ENCODE results near the gene ACE.
A peak's percentile ranks its signal among the peaks of the same experiment; 100 is the strongest.

The ACE gene

GRCh38 chr17:63476854-63477479 lies at the start of gene ACE:
TSS of gene ACE (plus strand) at chr17:63477061. CDS start at chr17:63477095, 34 bp downstream.
- peak; percentile 15 to 27 for DNase-seq (ENCODE audit: low read depth in 1 of 2, low spot score in 1 of 2)

DNA sequence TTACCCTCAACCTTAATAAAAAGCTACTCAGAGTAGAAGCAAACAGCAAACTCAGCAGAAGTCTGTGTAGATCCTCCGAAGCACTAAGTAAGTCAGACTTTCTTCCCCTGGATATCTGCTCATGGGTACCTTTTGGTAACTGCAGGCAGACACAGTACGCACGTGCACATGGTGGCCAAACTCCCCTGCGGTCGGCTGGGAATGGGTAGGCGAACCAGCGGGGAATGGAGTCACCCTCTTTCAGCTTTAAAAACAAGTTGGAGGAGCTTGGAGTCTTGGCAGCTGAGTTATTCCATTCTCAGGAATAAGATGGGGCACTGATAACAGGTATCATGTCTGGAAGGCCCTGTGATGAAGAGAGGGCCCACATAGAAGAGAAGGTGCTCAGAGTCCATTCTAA lies 47.1 kb upstream of the ACE start:
- DNase-seq (ENCODE audit: low read depth in 1 of 2, low spot score in 1 of 2) = no peak

DNA sequence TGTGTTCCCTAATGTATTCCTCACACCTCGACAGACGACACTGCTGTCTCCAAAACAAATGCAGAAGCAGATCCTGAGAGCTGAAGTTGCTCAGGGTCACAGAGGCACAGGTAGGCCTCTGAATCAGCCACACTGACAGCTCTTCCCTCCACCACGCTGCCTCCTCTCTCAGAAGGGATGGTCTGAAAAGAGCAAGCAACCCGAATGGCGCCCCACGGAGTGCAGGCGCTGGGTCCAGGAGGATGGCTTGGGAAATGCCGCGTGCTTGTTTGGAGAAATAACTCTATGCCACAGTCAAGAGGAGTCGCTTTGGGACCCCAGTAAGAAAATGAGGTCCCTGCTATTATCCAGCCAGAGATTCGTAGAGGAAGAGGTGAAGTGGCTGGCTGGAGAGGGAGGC lies 46.6 kb upstream of the ACE start:
- DNase-seq (ENCODE audit: low read depth in 1 of 2, low spot score in 1 of 2) = no peak

GRCh38 chr17:63431618-63431938 lies 45.3 kb upstream of the ACE start:
- no peak for DNase-seq (ENCODE audit: low read depth in 1 of 2, low spot score in 1 of 2)

DNA sequence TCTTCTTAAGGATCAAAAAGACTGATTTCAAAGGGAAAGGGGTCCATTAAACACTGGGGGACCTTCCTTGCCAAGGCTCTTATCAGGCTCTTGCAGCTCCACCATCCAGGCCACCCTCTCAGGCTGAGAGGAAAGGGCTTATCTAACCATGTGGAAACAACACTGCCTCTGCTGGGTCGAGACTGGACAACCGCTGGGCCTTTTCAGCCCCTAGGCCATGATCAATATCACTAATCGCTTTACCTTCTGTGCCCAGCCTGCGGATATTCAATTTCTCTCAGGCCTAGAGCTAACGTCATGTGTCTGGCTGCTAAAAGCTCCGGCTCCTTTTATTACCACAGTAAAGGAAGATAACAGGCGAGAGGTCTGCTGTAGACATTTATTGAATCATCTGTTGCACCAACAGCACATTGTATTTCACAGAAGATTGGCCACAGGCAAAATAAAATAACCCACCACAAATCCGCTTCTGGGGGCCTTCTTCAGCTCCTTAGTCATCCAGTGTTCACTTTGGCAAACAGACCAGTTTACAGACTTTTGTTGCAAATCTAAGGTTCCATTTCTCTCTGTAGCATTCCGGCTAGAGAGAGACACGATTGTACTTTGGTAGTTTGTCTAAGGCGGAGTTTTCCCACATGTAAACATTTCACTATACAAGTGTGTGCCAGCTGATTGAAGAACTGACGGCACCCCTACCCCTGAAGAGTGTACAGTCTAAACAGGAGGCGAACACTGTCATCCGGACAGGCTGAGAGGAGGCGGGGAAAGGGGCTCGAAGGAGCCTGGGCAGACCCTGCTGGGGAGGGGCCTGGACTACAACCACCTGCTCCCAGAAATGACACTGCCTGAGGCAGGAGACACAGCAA lies 44.7 kb upstream of the ACE start:
- no peak for DNase-seq (ENCODE audit: low read depth in 1 of 2, low spot score in 1 of 2)

DNA sequence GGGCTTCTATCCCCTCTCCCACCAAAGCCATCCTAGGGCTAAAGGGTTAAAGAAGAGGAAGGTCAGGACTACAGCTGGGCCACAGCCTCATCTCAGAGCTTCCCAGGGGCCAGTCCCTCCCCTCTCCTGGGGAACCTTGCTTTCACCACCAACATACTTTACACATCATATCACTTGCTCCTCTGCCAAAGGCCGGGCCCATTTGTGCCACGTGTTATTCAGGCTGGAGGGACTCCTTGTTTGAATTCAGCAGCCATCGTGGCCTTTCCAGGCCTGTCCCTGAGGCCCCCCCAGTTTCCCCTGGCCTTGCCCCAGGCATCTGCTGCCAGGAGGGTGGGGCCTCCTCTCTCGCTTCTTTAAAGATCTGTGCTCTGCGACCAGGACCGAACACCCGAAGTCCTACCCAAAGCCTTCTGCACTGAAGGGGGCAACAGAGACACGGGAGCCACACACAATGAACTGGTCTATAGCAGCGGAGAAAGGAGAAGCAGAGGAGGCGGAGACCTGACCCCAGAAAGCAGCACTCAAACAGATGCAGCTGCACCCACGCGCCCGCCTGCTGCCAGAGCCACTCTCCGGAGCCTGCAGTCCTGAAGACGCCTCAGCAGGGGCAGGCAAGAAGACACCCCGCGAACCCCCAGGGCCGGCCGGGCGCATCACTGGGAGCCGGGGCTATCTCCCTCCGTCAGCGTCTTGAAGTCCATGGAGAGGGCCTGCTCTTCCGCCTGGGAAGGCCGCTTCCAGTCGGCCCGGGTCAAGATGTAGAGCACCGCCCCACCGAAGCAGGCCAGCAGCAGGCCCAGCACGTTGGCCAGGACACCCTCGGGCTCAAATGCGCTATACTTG lies 42.9 kb upstream of the ACE start:
- DNase-seq (ENCODE audit: low read depth in 1 of 2, low spot score in 1 of 2) = no peak

- DNase-seq (ENCODE audit: low read depth in 1 of 2, low spot score in 1 of 2) = no peak
Measured at GRCh38 chr17:63434951-63435571, 41.8 kb upstream of the ACE start.

DNA sequence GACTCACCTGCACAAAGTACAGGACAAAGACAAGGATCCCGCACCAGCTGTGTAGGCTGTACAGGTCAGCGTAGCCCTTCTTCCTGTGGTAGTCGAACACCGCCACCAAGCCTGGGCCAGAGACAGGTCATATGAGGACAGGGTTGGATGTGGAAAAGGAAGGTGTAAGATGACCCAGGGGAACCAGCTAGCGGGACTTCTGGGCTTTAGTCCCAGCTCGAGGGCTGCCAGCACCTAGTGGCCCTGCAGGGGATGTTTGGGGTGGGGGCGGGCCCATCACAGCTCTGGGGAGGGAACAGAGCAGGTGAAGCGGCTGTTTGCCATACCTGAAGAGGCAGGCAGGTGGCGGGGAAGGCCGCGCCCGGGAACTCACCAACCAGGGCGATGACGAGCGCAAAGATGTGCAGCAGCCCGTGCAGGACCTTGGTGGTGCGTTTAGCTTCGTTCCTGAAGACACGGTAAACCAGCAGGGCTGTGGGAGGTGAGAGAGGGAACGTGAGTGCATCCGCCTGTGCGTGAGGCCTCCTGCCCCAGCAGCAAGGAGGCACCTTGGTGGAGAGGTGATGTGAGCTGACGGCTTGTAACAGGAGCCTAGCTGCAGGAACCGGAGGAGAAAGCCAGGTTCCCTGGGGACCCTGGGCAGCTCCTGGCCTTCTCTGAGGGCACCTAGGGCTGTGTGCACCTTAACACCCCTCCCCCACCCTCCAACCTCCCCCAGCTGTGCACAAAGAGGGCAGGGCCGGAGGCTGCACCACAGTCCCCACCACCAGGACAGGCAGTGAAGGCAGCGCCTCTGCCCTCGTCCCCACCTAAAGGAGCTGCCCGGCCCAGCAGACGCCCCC lies 41.0 kb upstream of the ACE start:
- no peak for DNase-seq (ENCODE audit: low read depth in 1 of 2, low spot score in 1 of 2)

DNA sequence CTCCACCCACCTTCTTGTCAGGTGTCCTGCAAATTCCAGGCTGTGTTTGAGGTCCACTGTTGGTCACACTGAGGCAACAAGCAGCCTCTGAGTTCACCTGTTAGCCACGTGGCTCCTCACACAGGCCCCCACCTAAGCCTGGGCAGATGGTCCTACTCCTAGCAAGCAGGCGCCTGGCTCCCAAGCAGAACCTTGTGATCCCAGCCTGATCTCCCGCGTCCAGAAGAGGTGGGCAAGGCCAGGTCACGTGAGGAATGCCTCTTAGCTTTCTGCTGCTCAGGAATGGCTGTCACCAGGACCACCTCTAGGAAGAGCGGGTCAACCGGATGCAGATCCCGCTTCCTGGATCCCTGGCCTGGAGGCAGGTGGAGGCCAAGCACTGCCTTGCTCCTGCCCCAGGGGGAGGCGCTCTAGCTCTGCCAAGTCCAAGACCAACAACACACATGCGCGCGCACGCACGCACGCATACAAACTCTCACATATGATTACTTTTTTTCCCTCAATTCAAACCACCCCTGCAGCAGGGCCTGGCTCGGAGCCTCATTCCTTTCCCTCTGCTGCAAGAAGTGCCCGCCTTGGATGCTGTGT lies 40.2 kb upstream of the ACE start:
- DNase-seq (ENCODE audit: low read depth in 1 of 2, low spot score in 1 of 2) = no peak

DNA sequence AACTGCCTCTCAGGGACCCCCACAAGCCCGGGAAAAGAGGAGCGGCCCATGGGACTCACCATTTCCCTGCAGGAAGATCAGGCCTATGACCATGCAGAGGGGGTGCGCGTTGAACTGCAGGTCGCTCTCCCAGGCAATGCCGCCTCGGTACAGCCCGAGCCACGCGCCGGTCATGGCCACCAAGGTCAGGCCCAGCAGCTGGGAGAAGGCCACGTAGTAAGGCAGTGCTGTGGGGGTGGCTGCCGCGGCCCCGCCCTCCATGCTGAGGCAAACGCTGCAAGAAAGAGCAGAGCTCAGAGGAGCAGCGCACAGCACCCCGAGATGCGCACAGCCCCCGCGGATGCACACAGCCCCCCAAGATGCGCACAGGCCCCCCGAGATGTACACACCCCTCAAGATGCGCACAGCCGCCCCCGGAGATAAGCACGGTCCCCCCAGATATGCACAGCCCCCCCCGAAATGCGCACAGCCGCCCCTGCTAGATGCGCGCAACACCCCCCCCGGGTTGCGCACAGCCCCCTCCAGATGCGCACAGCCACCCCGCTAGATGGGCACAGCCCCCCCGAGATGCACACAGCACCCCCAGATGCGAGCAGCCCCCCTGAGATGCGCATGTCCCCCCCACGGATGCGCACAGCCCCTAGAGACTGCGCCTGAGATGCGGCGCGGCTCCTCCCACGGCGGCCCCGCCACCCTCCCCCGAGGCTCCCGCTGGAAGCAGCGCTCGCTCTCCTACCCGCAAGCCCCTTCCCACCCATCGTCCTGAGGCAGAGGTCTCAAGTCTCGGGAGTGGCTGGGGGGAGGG lies 39.4 kb upstream of the ACE start:
- no peak for DNase-seq (ENCODE audit: low read depth in 1 of 2, low spot score in 1 of 2)

GRCh38 chr17:63438092-63439051 lies 38.5 kb upstream of the ACE start:
- no peak for DNase-seq (ENCODE audit: low read depth in 1 of 2, low spot score in 1 of 2)

DNA sequence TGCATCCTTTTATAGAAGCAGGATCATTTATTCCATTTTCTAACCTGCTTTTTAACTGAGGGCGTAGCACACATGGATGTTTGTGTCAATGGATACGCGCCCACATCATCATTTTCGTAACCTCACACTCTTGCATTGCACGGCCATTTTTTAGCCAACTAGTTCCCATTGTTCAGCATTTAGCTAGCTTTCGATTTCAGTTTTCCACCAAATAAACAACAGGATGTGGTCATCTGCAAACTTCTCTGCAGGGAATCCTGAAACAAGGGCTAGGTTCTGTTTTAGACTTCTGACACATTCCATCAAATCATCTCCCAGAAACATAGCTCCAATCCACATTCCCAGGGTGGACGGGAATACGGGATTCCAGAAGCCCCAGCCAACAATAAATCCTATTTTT lies 37.2 kb upstream of the ACE start:
- no peak for DNase-seq (ENCODE audit: low read depth in 1 of 2, low spot score in 1 of 2)

DNA sequence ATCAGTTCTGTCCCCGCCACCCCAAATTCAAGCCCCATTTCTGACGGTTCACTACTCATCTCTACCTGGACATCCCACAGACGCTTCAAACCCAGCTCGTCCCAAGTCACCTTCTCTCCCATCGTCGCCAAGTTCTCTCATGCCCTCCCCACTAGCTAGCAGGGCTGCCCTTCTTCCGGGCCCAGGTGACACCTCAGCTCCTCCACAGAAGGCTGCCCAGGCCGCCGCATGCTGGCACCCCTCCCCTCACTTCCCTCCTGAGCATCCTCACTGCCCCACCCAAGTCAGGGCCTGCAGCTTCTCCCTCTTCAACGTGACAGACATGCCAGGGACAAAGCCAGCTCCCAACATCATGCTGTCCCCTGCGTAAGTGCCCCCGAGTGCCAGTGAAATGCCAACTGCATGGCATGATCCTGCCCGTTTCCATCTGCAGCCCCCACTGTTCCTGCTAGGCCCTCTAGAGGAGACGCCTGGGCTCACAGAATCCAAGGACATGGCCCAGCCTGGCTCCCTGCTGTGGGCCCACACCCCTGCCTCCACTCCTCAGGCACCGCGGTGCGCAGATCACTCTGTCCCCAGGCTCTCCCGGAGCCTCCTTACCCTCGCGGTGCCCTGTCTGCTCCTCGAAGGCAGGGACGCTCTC lies 36.6 kb upstream of the ACE start:
- peak in 1 of 2 donors; percentile 27 for DNase-seq (ENCODE audit: low read depth in 1 of 2, low spot score in 1 of 2)

DNA sequence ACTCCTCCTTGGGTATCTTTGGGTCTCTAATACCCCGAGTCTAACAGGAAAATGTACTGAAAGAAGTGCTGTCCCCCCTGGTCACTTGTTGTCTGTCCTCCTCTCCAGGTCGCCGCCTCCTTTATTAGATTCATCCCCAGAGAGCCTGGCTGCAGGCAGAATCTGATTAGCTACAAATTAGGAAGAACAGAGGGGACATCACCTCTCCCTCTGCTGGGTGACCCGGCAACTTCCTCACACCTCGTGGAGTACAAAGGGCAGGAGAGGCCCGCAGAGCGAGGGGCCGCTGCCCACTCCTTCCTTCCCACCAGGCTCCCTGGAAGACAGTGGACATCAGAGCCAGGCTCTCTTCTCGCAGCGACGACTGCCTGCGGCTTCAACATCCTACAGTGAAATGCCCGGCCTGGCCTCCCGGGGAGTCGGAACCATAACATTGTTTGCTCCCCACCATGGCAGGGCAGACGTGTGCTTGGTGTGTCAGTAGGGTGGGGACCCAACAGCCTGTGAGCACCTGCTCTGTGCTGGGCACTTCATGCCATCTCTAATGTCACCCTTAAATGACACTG lies 36.0 kb upstream of the ACE start:
- no peak for DNase-seq (ENCODE audit: low read depth in 1 of 2, low spot score in 1 of 2)

GRCh38 chr17:63441654-63442053 lies 35.2 kb upstream of the ACE start:
- no peak for DNase-seq (ENCODE audit: low read depth in 1 of 2, low spot score in 1 of 2)

- no peak for DNase-seq (ENCODE audit: low read depth in 1 of 2, low spot score in 1 of 2)
Measured at GRCh38 chr17:63442074-63442473, 34.8 kb upstream of the ACE start.

- no peak for DNase-seq (ENCODE audit: low read depth in 1 of 2, low spot score in 1 of 2)
Measured at GRCh38 chr17:63442549-63443035, 34.3 kb upstream of the ACE start.

Measured in activated T-helper 1 cell treated with anti-CD3 and anti-CD28 coated beads, Interleukin-2, amount 50 U/mL, for 16 hours (primary cell).